ENCODE data around the gene FAM184A.

FAM184A gene

DNA sequence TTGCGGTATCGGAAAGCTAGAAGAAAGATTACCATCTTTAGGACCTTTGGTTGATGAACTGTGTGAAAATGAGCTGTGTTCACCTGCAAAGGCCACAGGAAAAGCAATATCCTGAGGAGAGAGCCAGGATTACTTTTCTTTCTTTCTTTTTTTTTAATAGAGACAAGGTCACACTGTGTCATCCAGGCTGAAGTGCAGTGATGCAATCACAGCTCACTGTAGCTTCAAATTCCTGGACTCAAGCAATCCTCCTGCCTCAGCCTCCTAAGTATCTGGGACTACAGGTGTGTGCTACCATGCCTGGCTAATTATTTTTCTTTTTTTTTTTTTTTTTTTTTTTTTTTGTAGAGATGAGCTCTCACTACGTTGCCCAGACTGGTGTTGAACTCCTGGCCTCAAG, 17.2 kb downstream of the FAM184A start:
- ChIA-PET POLR2A (interaction anchor here (1.4 kb wide), 1 partner anchor 17 kb away, joined by 3 read pairs; the partner anchor contains the start of gene FAM184A), CTCF (interaction anchor here (0.8 kb wide), 1 partner anchor 8 kb away, joined by 4 read pairs; no protein-coding TSS in a partner anchor)
- DNase-seq (ENCODE audit: extremely low spot score): no peak
- TF ChIP-seq FOXA1 (IDR thresholded peaks at IDR 0.05) (no peak), L3MBTL2 (conservative IDR thresholded peaks at IDR 0.05) (no peak), FOXK2 (IDR thresholded peaks at IDR 0.05) (no peak), CTBP1 (IDR thresholded peaks at IDR 0.05; ENCODE audit: borderline replicate concordance) (no peak)

DNA sequence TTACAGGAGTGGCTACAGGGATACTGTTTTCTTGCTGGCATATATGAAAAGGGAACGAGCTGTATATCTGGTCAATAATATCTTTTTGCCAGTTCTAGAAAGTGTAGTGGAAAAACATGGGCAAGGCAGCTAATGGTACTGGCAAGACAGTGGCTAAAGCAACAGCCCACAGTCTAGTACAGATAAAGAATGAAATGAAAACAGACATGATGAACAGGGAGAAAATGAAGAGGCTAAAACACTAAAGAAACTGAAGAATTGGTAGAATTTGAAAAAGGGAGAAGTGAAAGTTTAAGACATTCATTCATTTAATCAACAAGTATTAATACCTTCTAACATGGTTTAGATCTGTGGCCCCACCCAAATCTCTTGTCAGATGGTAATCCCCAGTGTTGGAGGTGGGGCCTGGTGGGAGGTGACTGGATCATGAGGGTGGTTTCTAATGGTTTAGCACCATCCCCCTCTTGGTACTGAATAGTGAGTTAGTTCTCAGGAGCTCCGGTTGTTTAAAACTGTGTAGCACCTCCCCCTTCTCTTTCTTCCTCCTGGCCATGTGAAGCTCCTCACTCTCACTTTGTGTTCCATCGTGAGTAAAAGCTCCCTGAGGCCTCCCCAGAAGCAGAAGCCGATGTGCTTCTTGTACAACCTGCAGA, 18.1 kb downstream of the FAM184A start:
- DNase-seq (ENCODE audit: extremely low spot score): no peak
- ChIA-PET POLR2A (interaction anchor here (1.4 kb wide), 1 partner anchor 18 kb away, joined by 3 read pairs; the partner anchor contains the start of gene FAM184A), CTCF (interaction anchor here (0.8 kb wide), 1 partner anchor 7 kb away, joined by 4 read pairs; no protein-coding TSS in a partner anchor)
- no peak for TF ChIP-seq ARNT (IDR thresholded peaks at IDR 0.05)
- TF ChIP-seq FOXK2 (IDR thresholded peaks at IDR 0.05): no peak
- no peak for TF ChIP-seq FOXA1 (IDR thresholded peaks at IDR 0.05)
- no peak for TF ChIP-seq BHLHE40 (IDR thresholded peaks at IDR 0.05; ENCODE audit: borderline replicate concordance)
- TF ChIP-seq LEF1 (IDR thresholded peaks at IDR 0.05; ENCODE audit: borderline replicate concordance): no peak
- TF ChIP-seq FOXM1 (IDR thresholded peaks at IDR 0.05; ENCODE audit: borderline replicate concordance): no peak
- no peak for TF ChIP-seq SUZ12 (IDR thresholded peaks at IDR 0.05)
- no peak for TF ChIP-seq PKNOX1 (IDR thresholded peaks at IDR 0.05)
- no peak for TF ChIP-seq CTBP1 (IDR thresholded peaks at IDR 0.05; ENCODE audit: borderline replicate concordance)
- no peak for TF ChIP-seq ELF4 (IDR thresholded peaks at IDR 0.05)
- TF ChIP-seq TARDBP (IDR thresholded peaks at IDR 0.05): no peak
- no peak for TF ChIP-seq SP1 (IDR thresholded peaks at IDR 0.05)

DNA sequence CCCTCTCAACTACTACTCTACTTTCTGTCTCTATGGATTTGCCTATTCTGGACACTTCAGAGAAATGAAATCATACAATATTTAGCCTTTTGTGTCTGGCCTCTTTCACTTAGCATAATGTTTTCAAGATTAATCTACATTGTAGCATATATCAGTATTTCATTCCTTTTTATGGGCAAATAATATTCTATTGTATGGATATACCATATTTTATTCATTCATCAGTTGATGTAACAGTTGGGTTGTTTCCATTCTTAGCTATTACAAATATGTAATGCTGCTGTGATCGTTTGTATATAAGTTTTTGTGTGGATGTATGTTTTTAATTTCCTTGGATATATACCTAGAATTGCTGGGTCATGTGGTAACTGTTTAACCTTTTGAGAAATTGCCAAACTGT, 23.4 kb downstream of the FAM184A start:
- ChIA-PET POLR2A (no interaction called here), CTCF (no interaction called here)
- DNase-seq (ENCODE audit: extremely low spot score): no peak
- no peak for TF ChIP-seq L3MBTL2 (conservative IDR thresholded peaks at IDR 0.05)
- TF ChIP-seq SP1 (IDR thresholded peaks at IDR 0.05): no peak
- no peak for TF ChIP-seq ARNT (IDR thresholded peaks at IDR 0.05)
- TF ChIP-seq HDGF (IDR thresholded peaks at IDR 0.05; ENCODE audit: borderline replicate concordance): no peak
- TF ChIP-seq CTBP1 (IDR thresholded peaks at IDR 0.05; ENCODE audit: borderline replicate concordance): no peak
- no peak for TF ChIP-seq NFRKB (IDR thresholded peaks at IDR 0.05)

DNA sequence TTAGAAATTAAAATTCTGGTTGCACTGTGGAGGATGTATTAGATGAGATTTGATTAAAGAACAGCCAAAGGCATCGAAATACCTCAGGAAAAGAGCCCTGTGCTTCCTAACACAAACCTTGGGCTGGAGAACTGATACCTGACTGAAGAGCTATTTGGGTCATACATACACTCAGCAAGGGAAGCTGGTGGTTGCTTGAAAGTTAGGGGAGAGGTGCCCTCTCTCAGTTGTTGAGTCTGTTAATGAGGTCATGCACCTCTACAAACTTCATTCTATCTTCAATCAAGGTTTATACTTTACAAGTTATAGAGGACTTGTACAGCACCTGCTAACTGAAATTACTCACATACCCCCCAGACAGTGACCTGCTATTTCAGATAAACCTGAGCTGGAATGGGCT, 25.5 kb downstream of the FAM184A start:
- TF ChIP-seq FOXK2 (IDR thresholded peaks at IDR 0.05) (no peak), BHLHE40 (IDR thresholded peaks at IDR 0.05; ENCODE audit: borderline replicate concordance) (no peak), CTBP1 (IDR thresholded peaks at IDR 0.05; ENCODE audit: borderline replicate concordance) (no peak), ARNT (IDR thresholded peaks at IDR 0.05) (no peak)
- no peak for DNase-seq (ENCODE audit: extremely low spot score)
- POLR2A ChIA-PET: interaction anchor here (1.0 kb wide), 1 partner anchor 25 kb away, joined by 3 read pairs; the partner anchor contains the start of gene FAM184A
- CTCF ChIA-PET: interaction anchor here (0.9 kb wide), 1 partner anchor 8 kb away, joined by 4 read pairs; no protein-coding TSS in a partner anchor

DNA sequence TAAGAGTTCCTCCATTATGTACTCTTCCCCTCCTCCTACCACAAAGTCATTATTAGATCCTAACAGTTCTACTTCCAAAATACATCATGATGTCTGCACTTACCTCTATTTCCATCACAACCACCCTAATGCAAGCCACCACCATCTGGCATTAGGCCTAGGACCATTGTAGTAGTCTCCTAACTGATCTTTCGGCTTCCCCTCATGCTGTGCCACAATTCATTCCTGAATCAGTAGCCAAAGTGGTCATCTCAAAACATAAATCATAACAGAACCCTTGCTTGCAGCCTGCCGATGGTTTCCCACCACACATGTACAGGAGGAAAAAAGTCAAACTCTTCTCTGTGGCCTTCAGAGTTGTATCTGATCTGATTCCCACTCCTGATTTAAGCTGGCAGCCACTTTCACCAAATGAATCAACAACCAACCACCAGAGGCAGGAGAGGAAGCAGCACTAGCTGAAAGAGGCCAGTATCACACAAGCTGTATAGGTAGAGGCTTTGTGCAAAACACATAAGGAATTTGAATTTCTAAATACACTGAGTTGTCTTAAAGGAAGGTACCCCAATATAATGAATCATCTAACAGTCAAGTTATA, 26.1 kb downstream of the FAM184A start:
- no peak for DNase-seq (ENCODE audit: extremely low spot score)
- CTCF ChIA-PET: interaction anchor here (0.9 kb wide), 1 partner anchor 9 kb away, joined by 4 read pairs; no protein-coding TSS in a partner anchor
- POLR2A ChIA-PET: interaction anchor here (1.0 kb wide), 1 partner anchor 26 kb away, joined by 3 read pairs; the partner anchor contains the start of gene FAM184A
- no peak for TF ChIP-seq LEF1 (IDR thresholded peaks at IDR 0.05; ENCODE audit: borderline replicate concordance)
- no peak for TF ChIP-seq CTBP1 (IDR thresholded peaks at IDR 0.05; ENCODE audit: borderline replicate concordance)
- no peak for TF ChIP-seq ELF4 (IDR thresholded peaks at IDR 0.05)
- no peak for TF ChIP-seq L3MBTL2 (conservative IDR thresholded peaks at IDR 0.05)
- TF ChIP-seq FOXA1 (IDR thresholded peaks at IDR 0.05): no peak
- TF ChIP-seq TARDBP (IDR thresholded peaks at IDR 0.05): no peak
- TF ChIP-seq ARNT (IDR thresholded peaks at IDR 0.05): no peak
- no peak for TF ChIP-seq SUZ12 (IDR thresholded peaks at IDR 0.05)
- TF ChIP-seq PKNOX1 (IDR thresholded peaks at IDR 0.05): no peak
- no peak for TF ChIP-seq FOXM1 (IDR thresholded peaks at IDR 0.05; ENCODE audit: borderline replicate concordance)
- TF ChIP-seq SP1 (IDR thresholded peaks at IDR 0.05): no peak

DNA sequence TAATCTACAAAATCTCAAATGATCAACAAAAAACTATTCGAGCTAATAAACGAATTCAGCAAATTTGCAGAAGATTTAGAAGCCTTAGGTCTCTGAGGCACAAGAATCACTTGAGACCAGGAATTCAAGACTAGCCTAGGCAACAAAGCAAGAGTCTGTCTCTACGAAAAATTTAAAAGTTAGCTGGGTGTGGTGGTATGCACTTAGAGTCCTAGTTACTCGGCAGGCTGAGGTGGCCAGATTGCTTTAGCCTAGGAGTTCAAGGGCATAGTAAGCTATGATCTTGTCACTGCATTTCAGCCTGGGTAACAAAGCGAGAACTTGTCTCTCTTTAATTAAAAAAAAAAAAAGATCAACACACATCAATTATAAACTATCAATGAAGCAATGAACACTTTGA, 34.2 kb downstream of the FAM184A start:
- CTCF ChIA-PET: no interaction called here
- no peak for DNase-seq (ENCODE audit: extremely low spot score)
- POLR2A ChIA-PET: no interaction called here
- TF ChIP-seq HDGF (IDR thresholded peaks at IDR 0.05; ENCODE audit: borderline replicate concordance) (no peak), ZNF384 (IDR thresholded peaks at IDR 0.05) (no peak), NFRKB (IDR thresholded peaks at IDR 0.05) (no peak), ELF4 (IDR thresholded peaks at IDR 0.05) (no peak), SP1 (IDR thresholded peaks at IDR 0.05) (no peak), ARNT (IDR thresholded peaks at IDR 0.05) (no peak), L3MBTL2 (conservative IDR thresholded peaks at IDR 0.05) (no peak)

- no peak for DNase-seq (ENCODE audit: extremely low spot score)
- POLR2A ChIA-PET: no interaction called here
- CTCF ChIA-PET: no interaction called here
- TF ChIP-seq HDGF (IDR thresholded peaks at IDR 0.05; ENCODE audit: borderline replicate concordance): no peak
- TF ChIP-seq FOXM1 (IDR thresholded peaks at IDR 0.05; ENCODE audit: borderline replicate concordance): no peak
- TF ChIP-seq L3MBTL2 (conservative IDR thresholded peaks at IDR 0.05): no peak
- no peak for TF ChIP-seq NFRKB (IDR thresholded peaks at IDR 0.05)
- TF ChIP-seq TARDBP (IDR thresholded peaks at IDR 0.05): no peak
- TF ChIP-seq BHLHE40 (IDR thresholded peaks at IDR 0.05; ENCODE audit: borderline replicate concordance): no peak
- TF ChIP-seq ELF4 (IDR thresholded peaks at IDR 0.05): no peak
- TF ChIP-seq LEF1 (IDR thresholded peaks at IDR 0.05; ENCODE audit: borderline replicate concordance): no peak
- TF ChIP-seq SP1 (IDR thresholded peaks at IDR 0.05): no peak
- no peak for TF ChIP-seq FOXA1 (IDR thresholded peaks at IDR 0.05)
Observed at GRCh38 chr6:119043783-119044182, 34.7 kb downstream of the FAM184A start.

Measured in HEK293T (cell line).